ENCODE data around the gene DNM3.

DNM3 gene

DNA sequence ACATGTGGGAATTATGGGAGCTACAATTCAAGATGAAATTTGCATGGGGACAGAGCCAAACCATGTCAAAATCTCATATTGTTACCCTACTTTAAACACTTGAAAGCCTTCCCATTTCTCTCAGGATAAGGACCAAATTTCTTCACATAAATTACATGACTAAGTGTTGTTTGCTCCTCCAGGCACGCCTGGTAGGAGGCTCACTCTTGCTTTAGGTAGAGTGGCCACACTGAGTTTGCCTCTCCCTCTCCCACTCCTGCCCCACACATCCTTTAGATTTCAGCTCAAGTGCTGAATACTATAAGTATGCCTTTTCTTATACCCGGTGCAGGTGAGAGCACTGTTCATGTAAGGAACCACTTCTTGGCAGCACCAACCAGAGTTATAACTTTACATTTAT is 279.1 kb downstream of the DNM3 start:
- no peak for DNase-seq

DNA sequence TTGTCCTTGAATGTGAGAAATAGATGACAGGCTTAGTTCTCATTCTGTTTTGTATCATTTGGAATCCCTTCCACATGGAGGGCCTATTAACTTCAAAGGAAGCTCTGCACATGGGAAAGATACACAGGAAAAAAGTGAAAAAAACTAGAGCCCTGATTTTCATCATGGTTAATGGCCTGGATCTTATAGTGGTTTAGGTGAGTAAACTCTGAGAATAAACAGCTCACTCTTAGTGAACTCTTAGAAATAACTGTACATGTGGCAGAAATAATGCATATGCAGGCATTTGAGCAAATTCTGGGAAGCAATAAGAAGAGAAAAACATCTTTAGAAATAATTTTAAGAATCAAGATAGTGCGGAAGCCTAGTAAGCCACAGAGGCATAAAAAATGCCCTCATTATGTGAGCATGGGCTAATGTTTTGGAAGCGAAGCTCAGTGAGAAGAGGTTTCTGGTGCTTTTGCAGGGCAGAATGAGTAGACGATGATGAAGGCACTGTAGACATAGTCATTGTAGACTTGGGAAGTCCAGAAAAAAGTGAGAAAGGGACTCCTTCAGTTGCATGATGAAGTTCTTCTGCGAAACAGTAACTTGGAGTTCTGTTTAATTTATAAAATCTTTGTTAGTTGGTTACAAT is 279.9 kb downstream of the DNM3 start:
- DNase-seq: no peak

- DNase-seq: no peak
These were observed 281.1 kb downstream of the DNM3 start for GRCh38 chr1:172122381-172122780.

DNA sequence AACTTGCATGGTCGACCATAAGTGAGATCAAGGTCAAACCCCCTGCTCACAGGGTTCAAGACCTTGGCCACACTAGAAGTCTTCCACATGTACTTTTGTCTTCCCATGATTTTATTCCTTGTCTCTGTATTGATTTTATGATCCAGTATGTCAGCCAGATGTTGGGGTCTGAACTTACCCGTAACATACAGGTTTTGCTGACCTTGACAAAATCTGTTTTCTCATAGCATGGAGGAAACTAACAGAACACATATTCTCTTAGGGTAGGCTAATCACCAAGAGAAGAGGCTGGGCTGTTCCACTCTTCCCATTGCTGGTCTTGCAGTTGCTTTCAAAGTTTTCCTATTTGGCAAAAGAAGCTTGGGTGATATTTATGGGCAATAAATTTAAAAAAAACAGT is 284.0 kb downstream of the DNM3 start:
- DNase-seq: no peak

DNA sequence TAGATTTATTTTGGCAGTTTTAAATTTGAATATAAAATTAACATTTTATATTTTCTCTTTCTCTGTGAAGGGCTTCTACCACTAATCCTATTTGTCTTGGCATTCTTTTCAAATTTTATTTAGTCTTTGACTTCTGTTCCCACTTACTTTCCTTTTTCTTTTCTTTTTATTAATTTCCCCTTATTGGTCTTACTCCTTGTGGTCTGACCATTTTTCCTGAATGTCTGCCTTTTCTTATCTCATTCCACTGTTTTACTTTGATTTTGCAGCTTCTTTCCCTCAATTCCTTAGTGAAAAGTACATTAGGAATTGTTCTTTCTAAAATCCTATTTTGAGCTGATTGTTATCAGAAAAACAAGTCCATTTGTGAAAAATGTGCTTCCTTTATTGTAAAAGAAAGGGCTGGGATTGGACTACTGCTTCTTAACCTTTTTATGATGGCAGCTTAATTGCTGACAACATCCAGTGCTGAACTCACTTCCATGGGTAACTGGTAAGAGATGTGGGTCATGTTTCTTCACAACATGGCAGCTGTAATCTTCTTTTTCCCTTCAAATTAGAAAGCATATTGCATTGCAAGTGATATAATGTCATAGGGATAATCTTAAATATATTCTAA is 284.6 kb downstream of the DNM3 start:
- DNase-seq: no peak

GRCh38 chr1:172132836-172133235 is 291.5 kb downstream of the DNM3 start:
- no peak for DNase-seq

GRCh38 chr1:172134087-172134731 is 292.9 kb downstream of the DNM3 start:
- DNase-seq: no peak

- DNase-seq: no peak
These were observed 293.9 kb downstream of the DNM3 start for GRCh38 chr1:172135076-172135672.

DNA sequence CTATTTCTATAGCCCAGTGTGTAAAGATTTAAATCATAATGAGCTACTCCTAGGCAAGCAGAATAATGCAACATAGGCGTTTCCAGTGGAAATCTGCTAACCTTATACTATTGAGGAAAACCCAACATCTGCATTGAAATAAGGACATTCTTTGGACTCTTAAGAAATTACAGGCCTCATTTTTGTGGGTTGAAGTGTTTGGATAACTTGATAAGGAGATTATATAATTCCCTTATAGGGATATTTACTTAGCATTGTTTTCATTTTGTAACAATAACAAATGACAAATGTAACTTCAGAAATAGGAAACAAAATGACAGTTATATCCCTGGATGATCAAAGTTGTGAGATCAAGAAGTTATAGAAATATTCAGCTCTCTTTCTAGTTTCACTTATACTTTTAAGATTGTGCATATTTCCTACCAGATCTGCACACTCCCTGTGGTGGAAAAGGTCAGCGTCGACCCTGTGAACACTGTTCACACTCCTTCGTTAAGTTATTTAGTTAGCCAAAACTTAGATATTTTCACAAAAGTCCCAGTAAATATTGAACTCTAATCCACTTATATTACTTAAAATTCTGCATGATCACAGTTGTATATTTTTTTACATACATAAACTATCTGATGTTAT is 294.8 kb downstream of the DNM3 start:
- no peak for DNase-seq

DNA sequence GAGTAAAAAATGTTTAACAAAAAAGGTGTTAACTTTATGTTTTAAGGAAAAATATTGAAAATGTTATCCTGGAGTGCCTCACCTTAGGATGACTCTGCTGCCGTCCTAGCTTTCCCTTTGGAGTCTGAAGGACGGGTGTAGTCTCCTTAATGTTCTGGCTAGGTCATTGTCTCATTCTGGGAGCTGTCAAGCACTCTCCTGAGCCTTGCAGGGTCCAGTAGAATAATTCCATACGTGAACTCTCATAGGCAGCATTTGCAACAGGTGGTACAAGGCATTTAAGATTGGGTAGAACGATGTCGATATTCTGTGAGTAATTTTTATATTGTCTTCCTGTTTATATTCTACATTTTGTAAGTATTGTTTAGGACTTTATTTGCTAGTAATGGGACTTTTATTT is 295.6 kb downstream of the DNM3 start:
- DNase-seq: no peak

DNA sequence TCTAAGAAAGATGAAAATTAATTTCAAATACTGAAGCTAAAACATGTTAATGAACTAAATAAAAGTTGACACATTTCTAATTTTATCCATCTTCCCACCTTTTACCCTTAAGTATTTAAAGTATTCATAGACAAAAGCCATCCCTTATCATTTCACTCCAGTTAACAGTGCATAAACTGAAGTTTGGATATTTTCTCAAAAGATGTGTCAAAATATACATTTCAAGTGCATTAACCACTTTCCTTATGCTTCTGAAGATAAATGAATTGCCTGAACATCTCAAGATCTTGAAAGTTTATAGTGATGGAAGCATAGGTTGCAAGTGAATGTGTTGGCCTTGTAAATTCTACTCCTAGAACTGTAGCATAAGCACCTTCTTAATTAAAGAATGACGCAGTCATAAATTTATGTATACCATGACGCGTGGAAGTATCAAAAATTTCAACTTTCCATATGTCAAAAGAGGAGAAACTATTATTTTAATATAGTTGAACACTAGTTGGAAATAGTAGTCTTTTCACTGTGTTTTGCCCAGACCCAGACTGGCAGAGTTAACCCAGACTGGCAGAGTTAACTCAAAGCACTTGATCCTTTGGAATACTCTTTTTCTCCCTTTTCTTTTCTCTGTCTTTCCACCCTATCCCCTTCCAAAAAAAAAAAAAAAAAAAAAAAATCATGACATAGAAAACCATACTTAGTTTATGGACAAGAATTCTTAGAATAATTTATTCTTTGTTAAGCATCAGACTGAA is 296.6 kb downstream of the DNM3 start:
- no peak for DNase-seq

DNA sequence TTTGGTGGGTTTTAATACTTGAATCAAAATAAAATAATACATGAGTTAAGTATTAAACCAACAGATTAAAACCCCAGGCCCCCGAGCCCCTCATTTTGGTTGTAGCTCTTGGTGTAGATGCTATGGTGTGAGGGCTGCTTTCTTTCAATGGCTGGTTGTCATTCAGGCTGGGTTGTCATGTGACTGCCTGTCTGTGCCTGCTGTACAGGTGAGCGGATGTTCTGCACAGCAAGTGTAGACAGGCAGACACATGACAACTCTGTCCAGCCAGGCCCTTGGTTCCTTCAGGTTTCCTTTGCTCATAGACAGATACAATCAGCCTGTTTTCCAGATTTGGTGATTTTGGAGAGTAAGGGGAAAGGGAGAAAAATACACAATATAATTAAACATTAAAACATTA is 297.3 kb downstream of the DNM3 start:
- no peak for DNase-seq

DNA sequence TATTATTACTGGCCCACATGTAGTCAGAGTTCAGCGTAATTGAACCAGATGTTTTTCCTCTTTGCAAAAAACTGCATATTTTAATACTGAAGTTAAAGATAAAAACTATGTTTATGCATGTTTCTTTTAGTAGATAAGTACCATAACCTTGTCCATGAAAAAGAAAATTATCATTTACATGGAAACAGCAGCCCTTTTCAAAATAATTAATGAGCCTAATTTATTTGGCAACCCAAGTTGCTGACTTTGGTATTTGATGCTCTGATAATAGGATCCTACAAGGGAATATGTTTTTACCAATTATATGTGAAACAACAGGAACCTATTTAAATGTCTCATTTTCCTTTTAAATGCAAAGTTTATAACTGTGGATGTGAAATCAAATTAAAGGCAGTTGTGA is 297.9 kb downstream of the DNM3 start:
- DNase-seq: no peak

- DNase-seq: no peak
These were observed 298.8 kb downstream of the DNM3 start for GRCh38 chr1:172140072-172140471.

DNA sequence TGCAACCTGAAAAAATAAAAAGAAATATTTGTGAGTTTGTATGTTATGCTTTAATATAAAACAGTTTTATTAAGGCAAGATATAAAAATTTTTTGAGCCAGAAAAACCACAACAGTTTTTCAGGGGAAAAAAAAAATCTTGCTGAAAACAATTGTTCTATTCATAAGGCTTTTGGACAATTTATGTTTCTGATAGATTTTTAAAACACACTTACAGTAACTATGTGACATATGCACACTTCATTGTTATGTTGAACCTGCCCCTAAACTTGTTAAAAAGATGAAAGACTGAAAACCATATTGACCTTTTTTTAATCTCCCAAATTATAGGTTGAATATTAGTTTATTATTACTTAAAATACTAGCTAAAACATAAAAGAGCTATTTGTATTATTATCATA is 299.3 kb downstream of the DNM3 start:
- DNase-seq: no peak

GRCh38 chr1:172141341-172141881 is 300.1 kb downstream of the DNM3 start:
- no peak for DNase-seq

GRCh38 chr1:172142324-172142723 is 301.0 kb downstream of the DNM3 start:
- DNase-seq: no peak

DNA sequence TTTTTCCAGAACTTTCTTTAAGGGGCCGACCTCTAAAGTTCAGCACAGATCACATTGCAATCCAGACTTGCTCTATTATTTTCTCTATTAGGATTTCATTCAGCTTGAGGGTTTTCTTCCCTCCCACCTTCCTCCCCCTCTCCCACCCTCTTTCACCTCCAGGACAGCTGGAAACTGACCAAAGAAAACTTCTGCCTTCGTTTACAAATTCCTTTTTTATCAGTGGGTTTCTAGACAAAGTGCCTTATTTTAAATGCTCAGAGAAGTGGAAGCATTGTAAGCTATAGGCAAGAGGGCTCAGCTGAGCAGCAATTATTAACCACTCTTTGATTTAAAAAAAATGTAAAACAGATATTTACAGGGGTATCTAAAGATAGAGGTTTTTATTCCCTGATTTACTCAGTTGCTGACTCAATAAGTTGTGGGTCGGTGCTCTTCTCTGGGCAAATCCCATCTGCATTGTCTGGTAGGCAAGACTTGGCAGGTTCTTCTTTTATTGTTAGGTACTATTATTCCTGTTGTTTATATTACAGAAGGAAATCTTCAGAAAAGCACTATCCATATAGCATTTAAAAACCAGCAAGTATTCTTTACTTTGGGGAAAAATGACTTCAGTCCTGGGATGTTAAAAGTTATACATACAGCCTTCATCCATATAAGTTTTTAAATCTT is 302.2 kb downstream of the DNM3 start:
- DNase-seq: no peak

- no peak for DNase-seq
These were observed 303.3 kb downstream of the DNM3 start for GRCh38 chr1:172144445-172145061.

DNA sequence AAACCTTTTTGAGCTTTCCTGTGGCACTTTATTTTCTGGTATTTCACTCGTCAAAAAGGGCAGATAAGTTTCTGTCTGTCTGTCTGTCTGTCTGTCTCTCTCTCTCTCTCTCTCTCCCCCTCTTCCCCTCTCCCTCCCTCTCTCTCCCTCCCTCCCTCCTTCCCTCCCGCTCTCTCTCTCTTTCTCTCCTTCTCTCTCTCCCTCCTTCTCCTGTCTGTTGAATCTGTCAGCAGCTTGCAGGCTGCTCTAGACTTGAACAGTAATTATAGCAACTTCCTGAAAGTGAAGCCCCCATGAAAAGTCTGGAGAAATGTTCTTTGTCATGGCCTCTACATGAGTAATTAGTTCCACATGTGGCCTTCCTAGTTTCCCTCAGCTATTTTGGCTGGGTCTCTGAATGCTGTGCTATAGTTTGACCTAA is 303.9 kb downstream of the DNM3 start:
- DNase-seq: no peak

- no peak for DNase-seq
These were observed 304.4 kb downstream of the DNM3 start for GRCh38 chr1:172145656-172146055.

Measured in NCI-H2227 treated with DMSO at 0.1 percent for 48 hours (cell line).